Measurements from ENCODE around the gene SRPX. TPM values are rescaled to one million over a fixed set of nuclear protein-coding genes. Genes with fewer than 3 reads are reported as not detected.

Gene SRPX
- total RNA-seq, 3 donors from 2014 or later = 6.3 to 50.7 (median 32.6) TPM

GRCh38 chrX:38206542-38206941 is 14.1 kb downstream of the SRPX start:
- TF ChIP-seq, protein P1, sequence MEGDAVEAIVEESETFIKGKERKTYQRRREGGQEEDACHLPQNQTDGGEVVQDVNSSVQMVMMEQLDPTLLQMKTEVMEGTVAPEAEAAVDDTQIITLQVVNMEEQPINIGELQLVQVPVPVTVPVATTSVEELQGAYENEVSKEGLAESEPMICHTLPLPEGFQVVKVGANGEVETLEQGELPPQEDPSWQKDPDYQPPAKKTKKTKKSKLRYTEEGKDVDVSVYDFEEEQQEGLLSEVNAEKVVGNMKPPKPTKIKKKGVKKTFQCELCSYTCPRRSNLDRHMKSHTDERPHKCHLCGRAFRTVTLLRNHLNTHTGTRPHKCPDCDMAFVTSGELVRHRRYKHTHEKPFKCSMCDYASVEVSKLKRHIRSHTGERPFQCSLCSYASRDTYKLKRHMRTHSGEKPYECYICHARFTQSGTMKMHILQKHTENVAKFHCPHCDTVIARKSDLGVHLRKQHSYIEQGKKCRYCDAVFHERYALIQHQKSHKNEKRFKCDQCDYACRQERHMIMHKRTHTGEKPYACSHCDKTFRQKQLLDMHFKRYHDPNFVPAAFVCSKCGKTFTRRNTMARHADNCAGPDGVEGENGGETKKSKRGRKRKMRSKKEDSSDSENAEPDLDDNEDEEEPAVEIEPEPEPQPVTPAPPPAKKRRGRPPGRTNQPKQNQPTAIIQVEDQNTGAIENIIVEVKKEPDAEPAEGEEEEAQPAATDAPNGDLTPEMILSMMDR (IDR thresholded peaks at IDR 0.05) = no peak
- DNase-seq (no peak), ATAC-seq (no peak)
- Histone ChIP-seq H3K9me3 (no peaks in the 10 kb centered on the region), H3K4me3 (no peak overlapping the region), H3K4me1 (ENCODE audit: low read depth) (no peaks in the 10 kb centered on the region), H3K36me3 (ENCODE audit: low read depth) (no peaks in the 10 kb centered on the region)
- intact Hi-C loops (cut with DNase I, micrococcal nuclease) = no loop called here

DNA sequence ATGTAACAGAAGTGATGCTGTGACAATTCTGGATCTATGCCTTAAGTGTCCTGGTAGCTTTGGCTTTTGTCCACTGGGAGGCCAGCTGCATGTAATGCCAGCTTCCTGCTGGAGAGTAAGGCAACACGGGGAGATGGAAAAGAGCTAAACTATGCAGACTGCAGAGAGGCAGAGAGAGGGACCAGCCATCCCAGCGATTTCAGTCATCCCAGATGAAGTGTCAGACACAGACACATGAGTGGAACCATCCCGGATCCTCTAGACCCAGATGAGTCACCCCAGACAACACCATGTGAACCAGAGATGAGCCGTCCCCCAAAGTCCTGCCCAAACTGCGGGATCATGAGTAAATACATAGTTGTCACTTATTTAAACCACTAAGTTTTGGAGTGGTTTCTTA is 14.6 kb downstream of the SRPX start:
- H3K9me3 ChIP-seq = no peaks in the 10 kb centered on the region
- H3K4me3 ChIP-seq = no peak overlapping the region
- intact Hi-C loops (cut with DNase I, micrococcal nuclease) = no loop called here
- DNase-seq (no peak), ATAC-seq (no peak)
- no peaks in the 10 kb centered on the region for H3K36me3 ChIP-seq (ENCODE audit: low read depth)
- TF ChIP-seq, protein P1 (IDR thresholded peaks at IDR 0.05) = no peak
- no peaks in the 10 kb centered on the region for H3K4me1 ChIP-seq (ENCODE audit: low read depth)

DNA sequence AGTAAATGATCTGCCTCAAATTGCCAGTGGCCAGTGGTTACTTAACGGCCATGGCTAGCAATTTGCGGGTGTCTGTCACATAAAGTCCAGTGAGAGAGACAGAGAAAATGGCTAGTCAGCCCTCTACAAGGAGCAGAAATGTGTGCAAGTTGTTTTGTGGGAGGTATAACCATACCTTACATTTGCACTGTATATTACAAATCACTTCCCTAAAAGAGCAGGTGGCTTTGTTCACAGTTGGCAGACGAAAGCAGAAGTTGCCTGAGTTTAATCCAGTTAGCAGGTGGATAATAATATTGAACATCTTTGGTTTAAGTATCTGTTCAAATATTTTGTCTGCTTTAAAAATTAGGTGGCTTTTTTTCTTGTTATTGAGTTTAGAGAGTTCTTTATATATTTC is 15.6 kb downstream of the SRPX start:
- TF ChIP-seq, protein P1 (IDR thresholded peaks at IDR 0.05) = no peak
- DNase-seq (no peak), ATAC-seq (no peak)
- intact Hi-C loops (cut with DNase I, micrococcal nuclease) = no loop called here
- H3K9me3 ChIP-seq = no peaks in the 10 kb centered on the region
- no peaks in the 10 kb centered on the region for H3K36me3 ChIP-seq (ENCODE audit: low read depth)
- H3K4me1 ChIP-seq (ENCODE audit: low read depth) = no peaks in the 10 kb centered on the region
- no peak overlapping the region for H3K4me3 ChIP-seq

- Histone ChIP-seq H3K4me1 (ENCODE audit: low read depth) (no peaks in the 10 kb centered on the region), H3K36me3 (ENCODE audit: low read depth) (no peaks in the 10 kb centered on the region), H3K4me3 (no peak overlapping the region), H3K9me3 (no peaks in the 10 kb centered on the region)
- intact Hi-C loops (cut with DNase I, micrococcal nuclease) = no loop called here
- TF ChIP-seq, protein P1 (IDR thresholded peaks at IDR 0.05) = no peak
- no peak for ATAC-seq
- peak in 1 of 3 donors; percentile 15 for DNase-seq
Observed at GRCh38 chrX:38192007-38192810, 28.5 kb downstream of the SRPX start.

DNA sequence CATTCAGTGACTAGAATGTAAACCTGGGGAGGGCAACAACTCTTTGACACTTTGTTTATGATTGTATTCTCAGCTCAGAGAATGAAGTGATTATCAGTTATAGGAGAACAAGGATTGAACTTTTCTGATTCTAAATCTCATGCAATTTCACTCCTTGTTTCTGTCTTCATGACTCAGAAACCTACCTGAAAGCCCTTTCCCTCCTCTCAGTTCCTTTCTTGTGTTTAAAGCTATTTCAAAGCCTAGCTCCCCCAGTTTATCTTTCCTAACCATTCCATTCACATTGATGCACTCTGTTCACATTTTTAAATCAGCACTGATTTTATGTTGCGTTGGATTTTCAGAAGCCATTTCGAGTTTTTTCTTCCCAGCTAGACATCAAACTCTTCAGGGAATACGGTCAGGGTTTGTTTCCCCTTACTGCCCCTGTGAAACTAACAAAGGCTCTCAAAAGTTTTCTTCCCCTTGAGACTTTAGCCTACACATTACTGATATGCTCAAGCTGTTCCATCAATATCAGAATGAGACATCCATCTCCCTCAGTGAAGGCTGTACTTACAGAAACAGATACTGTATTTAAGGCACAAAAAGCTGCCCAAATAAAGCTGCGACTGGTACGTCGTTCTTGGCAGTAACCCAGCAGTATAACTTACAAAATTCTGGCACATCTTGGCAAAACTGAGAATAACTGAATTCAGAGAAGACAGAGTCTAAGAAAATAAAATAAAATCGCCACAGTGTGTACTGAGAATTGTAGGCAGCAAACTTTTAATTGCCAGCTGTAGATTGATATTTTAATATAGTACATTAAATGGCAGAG is 31.0 kb downstream of the SRPX start:
- intact Hi-C loops (cut with DNase I, micrococcal nuclease) = no loop called here
- no peak for ATAC-seq

More for the DNA sequence above, 31.0 kb downstream of the SRPX start:
- Histone ChIP-seq H3K36me3 (ENCODE audit: low read depth) (no peaks in the 10 kb centered on the region), H3K4me1 (ENCODE audit: low read depth) (no peaks in the 10 kb centered on the region), H3K4me3 (no peak overlapping the region), H3K9me3 (no peaks in the 10 kb centered on the region)
- no peak for DNase-seq
- TF ChIP-seq, protein P1 (IDR thresholded peaks at IDR 0.05) = no peak
